RCC 7860 (cell line): Measurements from ENCODE around the gene ZNF365.
A peak's percentile ranks its signal among the peaks of the same experiment; 100 is the strongest.

Experiments used
- DNase-seq: peaks from one replicate; pipeline ENCODE4 v3.0.0-alpha.2; 2015; ENCODE audit warnings: low spot score
- FAIRE-seq: peaks from 2 replicates; lab custom pipeline; 2012; peaks lifted over from hg19 to GRCh38; lab: Jason Lieb, UNC

Gene ZNF365

DNA sequence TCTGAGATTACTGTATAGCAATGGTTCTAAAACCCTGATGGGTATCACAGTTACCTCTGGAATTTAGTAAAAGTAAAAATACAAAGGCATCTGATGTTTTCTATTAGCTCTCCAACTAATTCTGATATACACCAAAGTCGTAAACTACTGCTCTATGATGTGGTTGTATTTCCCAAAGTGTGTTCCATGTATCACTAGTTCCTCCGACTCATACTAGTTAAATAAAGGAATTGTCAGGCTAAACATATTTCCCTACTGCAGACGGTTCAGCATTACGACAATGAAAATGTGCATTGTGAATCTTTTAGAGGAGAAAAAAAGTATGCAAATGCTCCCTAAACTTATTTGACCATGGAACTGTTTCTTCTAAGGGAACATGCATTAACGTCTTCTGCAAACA is 38.9 kb downstream of the ZNF365 start:
- FAIRE-seq (peak; percentile 33), DNase-seq (no peak)

DNA sequence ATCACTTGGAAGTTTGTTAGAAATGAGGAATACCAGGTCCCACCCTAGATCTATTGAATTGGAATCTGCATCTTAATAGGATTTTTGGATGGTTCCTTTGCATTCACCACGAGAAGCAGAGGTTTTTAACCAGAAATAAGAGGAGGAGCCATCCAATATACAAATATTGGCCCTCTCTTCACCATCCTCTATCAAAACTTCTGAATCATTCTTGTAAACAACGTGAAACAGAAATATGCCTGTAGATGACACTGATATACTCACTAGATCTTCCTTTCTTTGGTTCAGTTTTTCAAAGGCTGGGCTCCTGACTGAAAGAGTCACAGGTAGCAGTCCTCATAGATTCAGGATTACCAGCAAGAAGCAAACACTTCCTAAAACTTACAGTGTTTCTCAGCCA is 39.5 kb downstream of the ZNF365 start:
- DNase-seq (no peak), FAIRE-seq (no peak)

DNA sequence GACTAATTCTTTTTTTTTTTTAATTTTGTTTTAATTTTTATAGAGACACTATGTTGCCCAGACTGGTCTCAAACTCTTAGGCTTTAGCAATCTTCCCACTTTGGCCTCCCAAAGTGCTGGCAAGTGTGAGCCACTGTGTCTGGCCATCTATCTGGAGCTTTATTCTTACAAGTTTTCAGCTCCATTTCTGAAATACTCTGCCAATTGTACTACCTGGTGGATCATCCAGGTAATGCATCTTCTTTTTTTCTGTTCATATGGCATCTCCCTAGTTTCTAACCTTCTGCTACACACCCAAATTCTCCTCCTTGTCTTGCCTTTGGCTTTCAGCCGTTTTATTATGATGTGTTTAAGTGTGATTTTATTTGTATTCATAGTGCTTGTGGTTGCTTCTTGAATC is 40.2 kb downstream of the ZNF365 start:
- DNase-seq = no peak

DNA sequence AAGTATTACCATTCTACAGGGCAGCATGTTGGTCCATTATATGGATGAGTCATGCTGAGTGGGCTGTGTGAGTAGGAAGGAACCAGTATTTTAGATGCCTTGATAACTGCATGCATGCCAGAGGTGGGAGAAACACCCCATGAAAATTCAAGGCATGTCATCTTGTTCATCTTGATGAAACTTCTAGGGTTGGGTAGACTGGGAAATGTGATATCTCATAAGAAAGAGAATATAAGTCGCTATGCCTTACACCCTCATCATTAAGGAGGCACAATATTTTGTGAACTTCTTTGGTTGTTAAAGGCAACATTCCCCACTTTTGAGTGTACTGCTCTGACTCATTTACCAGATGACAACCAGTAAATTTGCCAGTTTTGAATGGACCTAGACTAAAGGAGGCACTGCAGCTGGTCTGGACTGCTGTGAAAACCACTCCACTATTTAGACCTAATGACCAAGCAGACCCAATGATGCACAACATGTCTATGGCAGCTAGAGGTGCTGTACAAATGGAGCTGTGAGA is 48.0 kb downstream of the ZNF365 start:
- DNase-seq = peak; percentile 86
- peak; percentile 74 for FAIRE-seq

More for the DNA sequence above, 40.2 kb downstream of the ZNF365 start:
- no peak for FAIRE-seq

DNA sequence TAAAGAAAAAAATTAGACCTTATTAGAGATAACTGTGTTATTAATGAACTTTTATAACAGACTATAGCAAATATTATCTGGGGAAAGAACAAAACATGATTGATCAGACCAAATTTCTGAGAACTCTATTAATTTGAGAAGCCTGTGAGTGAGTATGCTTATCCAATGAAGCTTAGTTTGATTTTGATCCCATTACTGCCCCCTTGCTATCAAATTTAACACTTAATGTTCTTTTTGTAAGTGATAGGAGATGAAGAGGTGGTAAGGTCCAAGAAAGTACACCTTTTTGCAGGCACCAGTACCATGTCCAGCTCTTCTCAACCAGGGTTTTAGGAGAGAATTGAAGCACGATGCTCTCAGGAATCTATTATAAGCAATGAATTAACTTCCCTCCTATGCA is 49.9 kb downstream of the ZNF365 start:
- FAIRE-seq = no peak

DNA sequence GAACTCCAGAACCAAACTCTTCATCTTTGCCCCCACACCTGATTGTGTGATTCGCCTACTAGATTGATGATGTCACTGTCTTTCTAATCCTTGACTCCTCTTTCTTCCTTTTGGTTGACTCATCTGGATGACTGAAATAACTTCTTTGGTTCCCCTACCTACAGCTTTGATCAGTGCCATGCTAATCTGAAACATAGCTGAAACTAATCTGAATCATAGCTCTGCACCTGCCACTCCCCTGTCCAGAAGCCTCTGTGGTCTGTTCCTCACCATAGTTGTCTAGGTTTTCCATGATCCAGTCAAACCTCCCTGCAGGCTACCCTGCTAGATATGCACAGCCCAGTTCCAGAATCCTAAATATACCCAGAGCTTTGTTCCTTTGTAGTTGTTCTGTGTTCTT is 51.9 kb downstream of the ZNF365 start:
- DNase-seq (peak; percentile 94), FAIRE-seq (peak; percentile 90)

More for the DNA sequence above, 49.9 kb downstream of the ZNF365 start:
- DNase-seq = no peak

DNA sequence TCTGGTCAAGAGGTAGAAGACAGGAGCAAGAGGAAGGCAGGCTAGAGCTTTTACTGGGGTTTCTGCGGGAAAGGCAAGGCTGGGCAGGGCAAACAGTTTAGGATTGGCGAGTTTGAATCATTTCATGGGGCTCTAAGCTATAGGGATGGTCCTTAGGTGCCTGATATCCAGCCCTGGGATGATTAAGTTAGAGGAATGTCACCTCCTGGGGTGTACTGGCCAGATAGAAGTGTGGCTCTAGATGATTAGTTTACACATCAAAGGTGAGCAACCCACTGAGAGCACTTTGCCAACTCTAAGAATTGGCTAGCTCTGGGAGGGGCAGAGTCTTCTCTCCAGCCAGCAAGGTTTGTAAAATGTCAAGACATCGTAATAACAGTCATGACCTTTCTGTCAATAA is 52.4 kb downstream of the ZNF365 start:
- peak; percentile 87 for FAIRE-seq
- DNase-seq = peak; percentile 86

DNA sequence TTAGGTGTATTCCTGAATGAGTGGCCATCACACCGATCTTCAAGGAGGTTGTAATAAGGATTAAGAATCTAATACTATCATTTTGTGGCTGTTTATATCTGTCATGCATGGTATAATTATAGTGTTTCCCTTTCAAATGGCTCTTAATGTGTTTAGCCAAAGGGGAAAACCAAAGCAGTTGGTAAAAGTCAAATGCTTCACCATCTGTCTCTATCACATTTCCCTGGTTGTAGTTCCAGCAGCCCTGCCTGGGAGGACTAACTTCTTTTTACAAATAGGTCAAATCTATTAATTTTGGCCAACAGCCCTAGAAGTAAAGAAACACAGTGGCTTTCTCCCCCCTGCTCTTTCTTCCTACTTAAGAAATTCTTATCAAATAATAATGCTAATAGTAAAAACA is 56.7 kb downstream of the ZNF365 start:
- FAIRE-seq (no peak), DNase-seq (no peak)

DNA sequence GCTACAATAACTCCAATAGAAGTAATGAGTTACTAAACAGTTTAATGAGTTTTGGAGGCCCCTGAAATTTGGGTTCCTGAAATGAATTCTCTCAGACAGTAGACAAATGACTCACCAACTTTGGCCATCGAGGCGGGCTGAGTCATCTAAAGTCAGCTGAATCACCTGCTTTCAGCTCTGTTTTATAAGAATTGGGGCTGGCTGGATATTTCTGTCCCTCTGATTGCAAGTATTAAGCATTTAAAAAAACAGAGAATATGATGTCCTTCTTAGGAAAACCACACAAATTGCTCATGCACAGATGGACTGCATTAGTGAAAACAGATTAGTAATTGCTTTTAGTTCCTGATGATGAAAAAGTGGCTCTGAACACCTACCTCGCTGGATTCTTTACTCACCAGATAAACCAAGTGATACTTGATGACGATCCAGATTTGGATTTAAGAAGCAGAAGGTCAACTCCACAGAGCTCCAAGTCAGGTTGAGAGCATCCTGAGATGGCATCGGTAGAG is 59.1 kb downstream of the ZNF365 start:
- peak; percentile 98 for DNase-seq
- peak; percentile 100 for FAIRE-seq

DNA sequence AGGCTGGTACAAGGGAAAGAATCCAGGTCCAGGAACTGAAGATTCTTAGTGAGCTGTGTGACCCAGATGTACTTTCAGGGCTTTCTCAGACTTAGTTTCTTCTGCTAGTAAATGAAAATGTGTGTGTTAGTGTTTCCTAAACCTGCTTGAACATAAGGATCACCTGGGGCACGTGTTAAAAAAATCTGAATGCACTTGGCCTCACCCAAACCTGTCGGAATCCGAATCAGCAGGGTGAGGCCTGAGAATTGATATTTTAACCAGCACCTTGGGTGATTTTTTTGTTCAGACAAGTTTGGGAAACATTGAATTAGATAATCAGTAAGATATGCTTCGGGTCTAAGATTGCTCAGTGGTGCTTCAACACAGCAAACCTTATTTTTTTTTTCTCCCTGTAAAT is 59.7 kb downstream of the ZNF365 start:
- FAIRE-seq = no peak

DNA sequence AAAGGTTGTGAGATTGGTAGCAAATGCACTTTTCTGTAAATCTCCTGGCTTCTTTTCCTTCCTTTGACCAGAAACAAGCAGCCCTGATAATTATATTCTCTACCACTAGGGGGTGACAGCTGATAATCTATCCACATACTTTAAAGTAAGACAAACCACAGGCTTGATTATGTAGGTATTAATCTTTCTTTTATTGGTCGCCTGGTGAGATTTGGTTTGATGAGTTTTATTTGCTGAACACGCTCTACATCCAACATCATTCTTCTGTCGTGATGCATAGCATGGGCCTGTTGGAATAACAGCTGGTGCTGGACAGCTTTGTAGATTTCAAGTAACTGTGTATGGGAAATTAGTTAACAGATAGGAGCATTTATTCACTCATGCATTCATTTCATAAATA is 63.5 kb downstream of the ZNF365 start:
- peak; percentile 84 for FAIRE-seq
- DNase-seq = peak; percentile 62

More for the DNA sequence above, 59.7 kb downstream of the ZNF365 start:
- no peak for DNase-seq

DNA sequence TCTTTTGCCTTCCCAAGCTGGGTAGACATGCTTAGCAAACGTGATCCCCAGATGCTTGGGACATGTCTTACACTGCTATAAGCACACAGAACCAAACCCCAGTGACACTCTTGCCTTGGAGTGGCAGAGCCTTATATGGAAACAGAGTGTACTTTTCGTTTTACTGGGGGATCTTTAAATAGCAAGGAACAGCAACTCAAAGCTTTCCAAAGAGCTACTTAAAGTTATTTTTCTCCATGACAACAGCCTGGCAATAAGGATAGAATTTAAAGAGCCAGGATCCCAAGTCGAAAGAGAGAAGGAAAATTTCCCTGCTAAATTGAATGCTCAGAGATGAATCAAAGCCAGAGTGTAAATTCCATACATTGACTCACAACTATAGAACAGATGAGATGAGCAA is 67.8 kb downstream of the ZNF365 start:
- no peak for DNase-seq
- FAIRE-seq = no peak

DNA sequence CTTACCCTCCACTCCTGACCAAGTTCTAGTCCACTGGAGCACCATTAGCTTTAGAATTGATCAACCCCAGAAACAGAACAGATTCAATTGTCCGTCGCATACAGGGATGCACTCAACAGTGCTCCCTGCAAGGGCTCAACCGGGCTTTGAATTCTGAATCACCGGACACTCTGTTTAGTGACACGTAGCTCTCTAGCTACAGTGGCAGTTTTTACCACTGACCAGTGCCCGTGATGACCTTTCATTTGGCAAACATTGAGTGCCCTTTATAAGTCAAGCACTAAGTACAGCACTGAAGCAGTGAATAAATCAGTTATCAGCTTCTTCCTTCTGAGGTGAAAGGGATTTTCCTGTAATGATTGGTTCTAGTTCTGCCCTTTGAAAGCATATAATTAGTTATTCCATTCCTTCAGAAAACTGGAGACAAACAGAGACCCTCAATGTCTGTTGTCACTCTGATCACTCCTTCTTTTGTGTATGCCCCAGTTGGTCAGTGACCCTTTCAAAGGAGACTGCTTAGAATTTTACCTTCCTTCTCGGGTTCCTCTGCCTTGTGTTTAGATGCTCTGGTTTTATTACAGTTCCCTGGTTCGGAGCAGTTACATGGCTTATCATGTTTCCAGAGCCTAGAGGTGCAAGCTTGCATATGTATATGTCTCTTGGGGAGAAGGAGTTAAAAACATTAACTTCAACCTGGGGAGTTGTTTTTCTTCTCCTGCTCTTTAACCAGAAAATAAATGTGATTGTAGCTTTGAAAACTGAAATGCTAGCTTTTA is 68.9 kb downstream of the ZNF365 start:
- FAIRE-seq = no peak
- DNase-seq = peak; percentile 11

DNA sequence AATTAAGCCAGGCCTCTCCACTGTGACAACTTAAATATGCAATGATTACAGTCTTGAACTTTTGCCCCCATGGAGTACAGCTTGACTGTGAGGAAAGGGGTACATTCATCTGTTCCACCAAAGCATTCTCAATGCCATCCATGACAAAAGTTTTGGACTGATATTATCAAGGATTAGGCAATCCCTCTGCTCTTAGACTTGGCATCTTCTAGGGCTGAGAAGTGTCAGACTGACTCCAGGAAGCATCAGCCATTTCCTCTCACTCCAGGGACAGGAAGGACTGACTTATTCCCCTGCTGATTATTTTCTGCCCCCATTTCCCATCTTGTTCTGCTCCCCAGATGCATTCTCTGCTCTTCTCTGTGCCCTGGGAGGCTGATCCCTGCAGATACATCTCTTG is 69.7 kb downstream of the ZNF365 start:
- DNase-seq (no peak), FAIRE-seq (no peak)

DNA sequence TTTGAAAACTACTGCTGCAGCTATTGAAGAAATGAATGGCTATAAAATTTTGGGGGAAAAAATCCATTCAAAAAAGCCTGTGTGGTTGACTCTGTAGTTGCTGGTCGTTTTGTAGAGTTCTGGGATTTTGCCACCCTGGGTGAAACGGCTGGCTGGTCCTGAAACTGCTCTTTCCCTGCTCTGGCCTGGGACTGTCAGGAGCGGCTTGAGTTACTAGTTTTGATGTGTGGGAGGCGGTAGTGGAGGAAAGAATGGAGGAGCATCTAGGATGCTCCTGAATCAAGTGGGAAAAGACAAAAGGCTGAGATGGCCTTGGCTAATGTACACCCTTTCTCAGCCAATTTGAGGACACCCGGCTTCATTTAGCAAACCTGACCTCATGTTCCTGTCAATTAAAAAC is 72.5 kb downstream of the ZNF365 start:
- DNase-seq (no peak), FAIRE-seq (no peak)

DNA sequence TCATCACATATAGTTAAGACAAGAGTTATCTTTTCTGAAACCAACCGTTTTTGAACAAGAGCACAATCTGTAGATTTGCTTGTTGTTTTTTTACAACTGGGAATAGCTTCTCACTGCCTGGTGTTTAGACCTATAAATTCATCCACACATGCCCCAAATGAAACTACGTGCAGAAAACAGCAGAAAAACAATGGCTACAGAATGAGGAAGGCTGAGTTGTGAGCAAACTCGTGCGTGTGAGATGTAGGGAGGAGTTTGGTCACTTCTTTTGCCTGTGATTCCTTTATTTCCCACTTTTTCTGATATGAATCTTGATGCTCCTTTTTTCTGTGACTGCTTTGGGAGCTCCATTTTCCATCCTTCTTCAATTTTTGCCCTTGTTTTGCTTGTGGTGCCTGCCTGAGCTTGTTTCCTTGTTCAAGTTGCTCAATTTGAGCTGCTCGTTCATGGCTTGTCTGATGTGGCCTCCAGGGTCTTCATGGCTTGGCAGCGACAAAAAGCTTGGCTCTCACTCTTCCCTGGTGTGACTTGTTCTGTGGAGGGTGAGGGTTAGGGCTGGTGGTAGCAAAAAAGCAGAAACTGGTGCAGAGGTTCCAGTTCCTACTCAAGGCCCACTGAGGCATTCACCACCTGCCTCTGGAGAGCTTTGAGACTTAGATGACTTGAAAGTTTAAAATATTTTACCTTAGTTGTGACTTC is 76.9 kb downstream of the ZNF365 start:
- FAIRE-seq (no peak), DNase-seq (no peak)

DNA sequence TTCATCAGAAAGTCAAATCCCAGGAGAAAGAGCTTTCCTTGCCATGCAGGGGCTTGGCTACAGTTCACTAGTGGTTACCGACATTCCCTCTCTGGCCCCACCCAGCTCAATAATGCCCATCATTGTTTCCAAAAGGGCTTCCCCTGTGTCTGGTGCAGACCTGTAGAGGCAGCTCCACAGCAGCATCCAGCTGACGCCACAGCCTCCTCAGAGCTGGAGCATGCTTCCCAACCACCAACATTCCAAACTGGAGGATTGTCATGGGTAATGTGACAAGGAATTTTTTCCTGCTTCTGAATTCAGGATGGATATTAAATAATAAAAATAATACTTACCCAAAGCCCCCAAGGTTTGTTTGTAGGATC is 77.4 kb downstream of the ZNF365 start:
- FAIRE-seq = no peak

More for the DNA sequence above, 77.4 kb downstream of the ZNF365 start:
- DNase-seq = no peak
